ENCODE data around the gene POLR3F.
A peak's percentile ranks its signal among the peaks of the same experiment; 100 is the strongest.

POLR3F gene

GRCh38 chr20:18504479-18505060, 37.4 kb downstream of the POLR3F start:
- no peaks in the 10 kb centered on the region for H3K27me3 ChIP-seq (ENCODE audit: low read depth, low read length)
- H2AFZ ChIP-seq (ENCODE audit: low read depth, low read length) = no peak overlapping the region
- H4K20me1 ChIP-seq (ENCODE audit: insufficient read depth, low read length) = no peaks in the 10 kb centered on the region
- no peaks in the 10 kb centered on the region for H3K9me3 ChIP-seq (ENCODE audit: insufficient read depth, low read length)
- H3K9ac ChIP-seq (ENCODE audit: low read length) = no peak overlapping the region
- peaks cover 16% of the 10 kb centered on the region for H3K4me1 ChIP-seq (ENCODE audit: low read length)
- no peak overlapping the region for H3K27ac ChIP-seq (ENCODE audit: low read length)
- no peak overlapping the region for H3K4me2 ChIP-seq (ENCODE audit: low read length)
- peaks cover 19% of the 10 kb centered on the region for H3K79me2 ChIP-seq (ENCODE audit: low read length)
- peaks cover 3% of the 10 kb centered on the region for H3K36me3 ChIP-seq (replicated peaks; ENCODE audit: low read depth, low read length)
- no peak overlapping the region for H3K4me3 ChIP-seq (ENCODE audit: low read length)
- TF ChIP-seq CTCF (IDR thresholded peaks at IDR 0.05; ENCODE audit: low read depth, low read length) (no peak), EZH2phosphoT487 (IDR thresholded peaks at IDR 0.05; ENCODE audit: low read depth) (no peak)

- H3K4me1 ChIP-seq (ENCODE audit: low read length) = peaks cover 16% of the 10 kb centered on the region
- H3K79me2 ChIP-seq (ENCODE audit: low read length) = peaks cover 26% of the 10 kb centered on the region
- H3K4me2 ChIP-seq (ENCODE audit: low read length) = peak overlapping the region; percentile 82
- H3K9ac ChIP-seq (ENCODE audit: low read length) = peak overlapping the region; percentile 87
- H3K27ac ChIP-seq (ENCODE audit: low read length) = peak overlapping the region; percentile 95
- TF ChIP-seq CTCF (IDR thresholded peaks at IDR 0.05; ENCODE audit: low read depth, low read length) (no peak), EZH2phosphoT487 (IDR thresholded peaks at IDR 0.05; ENCODE audit: low read depth) (no peak)
- H3K36me3 ChIP-seq (replicated peaks; ENCODE audit: low read depth, low read length) = peaks cover 20% of the 10 kb centered on the region
- H3K27me3 ChIP-seq (ENCODE audit: low read depth, low read length) = no peaks in the 10 kb centered on the region
- H3K4me3 ChIP-seq (ENCODE audit: low read length) = peak overlapping the region; percentile 93
- H4K20me1 ChIP-seq (ENCODE audit: insufficient read depth, low read length) = no peaks in the 10 kb centered on the region
- H3K9me3 ChIP-seq (ENCODE audit: insufficient read depth, low read length) = no peaks in the 10 kb centered on the region
- H2AFZ ChIP-seq (ENCODE audit: low read depth, low read length) = peak overlapping the region; percentile 92
Observed at GRCh38 chr20:18506744-18507143, 39.6 kb downstream of the POLR3F start.

- no peaks in the 10 kb centered on the region for H3K9me3 ChIP-seq (ENCODE audit: insufficient read depth, low read length)
- no peaks in the 10 kb centered on the region for H4K20me1 ChIP-seq (ENCODE audit: insufficient read depth, low read length)
- H3K79me2 ChIP-seq (ENCODE audit: low read length) = peaks cover 26% of the 10 kb centered on the region
- TF ChIP-seq CTCF (IDR thresholded peaks at IDR 0.05; ENCODE audit: low read depth, low read length) = no peak
- TF ChIP-seq EZH2phosphoT487 (IDR thresholded peaks at IDR 0.05; ENCODE audit: low read depth) = no peak
- H3K4me3 ChIP-seq (ENCODE audit: low read length) = peak within 1 kb of the TSS; percentile 93
- H3K4me1 ChIP-seq (ENCODE audit: low read length) = peaks cover 16% of the 10 kb centered on the region
- peak within 1 kb of the TSS; percentile 99 for H3K4me2 ChIP-seq (ENCODE audit: low read length)
- H3K9ac ChIP-seq (ENCODE audit: low read length) = peak within 1 kb of the TSS; percentile 87
- H2AFZ ChIP-seq (ENCODE audit: low read depth, low read length) = peak within 1 kb of the TSS; percentile 92
- no peaks in the 10 kb centered on the region for H3K27me3 ChIP-seq (ENCODE audit: low read depth, low read length)
- H3K36me3 ChIP-seq (replicated peaks; ENCODE audit: low read depth, low read length) = peaks cover 23% of the 10 kb centered on the region
- peak within 1 kb of the TSS; percentile 95 for H3K27ac ChIP-seq (ENCODE audit: low read length)
Observed at GRCh38 chr20:18507218-18508191, 40.3 kb downstream of the POLR3F start, which contains the start of gene SEC23B. Gene SEC23B, plus strand, starts transcription at chr20:18507940. Its CDS starts 2,896 bp downstream, at chr20:18510836.

GRCh38 chr20:18511571-18511970, 44.4 kb downstream of the POLR3F start:
- Histone ChIP-seq H3K4me2 (ENCODE audit: low read length) (no peak overlapping the region), H2AFZ (ENCODE audit: low read depth, low read length) (no peak overlapping the region), H4K20me1 (ENCODE audit: insufficient read depth, low read length) (no peaks in the 10 kb centered on the region), H3K9me3 (ENCODE audit: insufficient read depth, low read length) (no peaks in the 10 kb centered on the region), H3K79me2 (ENCODE audit: low read length) (peaks cover 26% of the 10 kb centered on the region), H3K36me3 (replicated peaks; ENCODE audit: low read depth, low read length) (peaks cover 36% of the 10 kb centered on the region), H3K4me1 (ENCODE audit: low read length) (peaks cover 14% of the 10 kb centered on the region), H3K27ac (ENCODE audit: low read length) (no peak overlapping the region), H3K9ac (ENCODE audit: low read length) (no peak overlapping the region), H3K27me3 (ENCODE audit: low read depth, low read length) (no peaks in the 10 kb centered on the region), H3K4me3 (ENCODE audit: low read length) (no peak overlapping the region)
- TF ChIP-seq CTCF (IDR thresholded peaks at IDR 0.05; ENCODE audit: low read depth, low read length) (no peak), EZH2phosphoT487 (IDR thresholded peaks at IDR 0.05; ENCODE audit: low read depth) (no peak)
